Measurements from ENCODE around the gene IL12A.

GRCh38 chr3:160020057-160020711 lies 31.5 kb downstream of the IL12A start:
- TF ChIP-seq CTCF (IDR thresholded peaks at IDR 0.05; ENCODE audit: poor library complexity, severe bottlenecking) (no peak), POLR2AphosphoS5 (IDR thresholded peaks at IDR 0.05) (no peak), EZH2 (IDR thresholded peaks at IDR 0.05; ENCODE audit: borderline replicate concordance, insufficient read depth, low read length, poor library complexity, severe bottlenecking) (no peak), SMC3 (conservative IDR thresholded peaks at IDR 0.05; ENCODE audit: poor library complexity) (no peak)
- TF ChIP-seq, protein P1, sequence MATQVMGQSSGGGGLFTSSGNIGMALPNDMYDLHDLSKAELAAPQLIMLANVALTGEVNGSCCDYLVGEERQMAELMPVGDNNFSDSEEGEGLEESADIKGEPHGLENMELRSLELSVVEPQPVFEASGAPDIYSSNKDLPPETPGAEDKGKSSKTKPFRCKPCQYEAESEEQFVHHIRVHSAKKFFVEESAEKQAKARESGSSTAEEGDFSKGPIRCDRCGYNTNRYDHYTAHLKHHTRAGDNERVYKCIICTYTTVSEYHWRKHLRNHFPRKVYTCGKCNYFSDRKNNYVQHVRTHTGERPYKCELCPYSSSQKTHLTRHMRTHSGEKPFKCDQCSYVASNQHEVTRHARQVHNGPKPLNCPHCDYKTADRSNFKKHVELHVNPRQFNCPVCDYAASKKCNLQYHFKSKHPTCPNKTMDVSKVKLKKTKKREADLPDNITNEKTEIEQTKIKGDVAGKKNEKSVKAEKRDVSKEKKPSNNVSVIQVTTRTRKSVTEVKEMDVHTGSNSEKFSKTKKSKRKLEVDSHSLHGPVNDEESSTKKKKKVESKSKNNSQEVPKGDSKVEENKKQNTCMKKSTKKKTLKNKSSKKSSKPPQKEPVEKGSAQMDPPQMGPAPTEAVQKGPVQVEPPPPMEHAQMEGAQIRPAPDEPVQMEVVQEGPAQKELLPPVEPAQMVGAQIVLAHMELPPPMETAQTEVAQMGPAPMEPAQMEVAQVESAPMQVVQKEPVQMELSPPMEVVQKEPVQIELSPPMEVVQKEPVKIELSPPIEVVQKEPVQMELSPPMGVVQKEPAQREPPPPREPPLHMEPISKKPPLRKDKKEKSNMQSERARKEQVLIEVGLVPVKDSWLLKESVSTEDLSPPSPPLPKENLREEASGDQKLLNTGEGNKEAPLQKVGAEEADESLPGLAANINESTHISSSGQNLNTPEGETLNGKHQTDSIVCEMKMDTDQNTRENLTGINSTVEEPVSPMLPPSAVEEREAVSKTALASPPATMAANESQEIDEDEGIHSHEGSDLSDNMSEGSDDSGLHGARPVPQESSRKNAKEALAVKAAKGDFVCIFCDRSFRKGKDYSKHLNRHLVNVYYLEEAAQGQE (IDR thresholded peaks at IDR 0.05; ENCODE audit: borderline replicate concordance) = no peak

Measured in neural cell (in vitro differentiated cells).